Keratinocyte (primary cell): Measurements from ENCODE around the gene VOPP1. TPM values are rescaled to one million over a fixed set of nuclear protein-coding genes. Genes with fewer than 3 reads are reported as not detected.

Source experiments
- DNase-seq: peaks from one replicate; pipeline ENCODE4 v3.0.0-alpha.2; 2011; ENCODE audit warnings: low read depth, missing footprints, low spot score
- FAIRE-seq: peaks from 2 replicates; lab custom pipeline; 2011; peaks lifted over from hg19 to GRCh38; lab: Jason Lieb, UNC
- H2AFZ ChIP-seq: 2 replicates; pipeline ENCODE4 v1.6.0; 2012; ENCODE audit warnings: low read length, control low read depth, inconsistent platforms; ENCODE audit not compliant: control insufficient read depth
- H3K27ac ChIP-seq: 2 replicates; pipeline ENCODE4 v1.5.1; 2011; ENCODE audit warnings: low read length; ENCODE audit not compliant: control insufficient read depth, insufficient read depth
- H3K27me3 ChIP-seq: 3 replicates; pipeline ENCODE4 v1.6.0; 2011; ENCODE audit warnings: low read length; ENCODE audit not compliant: control insufficient read depth, insufficient read depth; ENCODE audit errors: extremely low read depth
- H3K36me3 ChIP-seq, 2 experiments: 2 replicates in 1 of 2; 3 replicates in 1 of 2; pipeline ENCODE4 v1.5.1; 2011; ENCODE audit warnings: low read length in 2 of 2, mild to moderate bottlenecking in 1 of 2; ENCODE audit not compliant: control insufficient read depth in 2 of 2, insufficient read depth in 2 of 2; ENCODE audit errors: extremely low read depth in 1 of 2
- H3K4me1 ChIP-seq: 3 replicates; pipeline ENCODE4 v1.5.1; 2011; ENCODE audit warnings: low read length; ENCODE audit not compliant: control insufficient read depth, insufficient read depth; ENCODE audit errors: extremely low read depth
- H3K4me2 ChIP-seq: 3 replicates; pipeline ENCODE4 v1.6.0; 2011; ENCODE audit warnings: low read depth, low read length; ENCODE audit not compliant: control insufficient read depth, insufficient read depth; ENCODE audit errors: extremely low read depth
- H3K4me3 ChIP-seq, 3 experiments: fragments of 200-600 bp in 1 of 3; sonication (generic) in 1 of 3; 2 replicates in 2 of 3; 3 replicates in 1 of 3; pipeline ENCODE4 v1.5.1; 2011 to 2016; ENCODE audit warnings: low read length in 3 of 3, mild to moderate bottlenecking in 3 of 3, control low read depth in 2 of 3, inconsistent platforms in 1 of 3, low read depth in 1 of 3, mixed read lengths in 1 of 3, mixed run types in 1 of 3, moderate library complexity in 1 of 3; ENCODE audit not compliant: control insufficient read depth in 2 of 3, insufficient read depth in 2 of 3; ENCODE audit errors: extremely low read depth in 1 of 3
- H3K79me2 ChIP-seq: 2 replicates; pipeline ENCODE4 v1.6.0; 2012; ENCODE audit warnings: low read length; ENCODE audit not compliant: control insufficient read depth, insufficient read depth
- H3K9ac ChIP-seq: 3 replicates; pipeline ENCODE4 v1.6.0; 2011; ENCODE audit warnings: low read length; ENCODE audit not compliant: control insufficient read depth, insufficient read depth; ENCODE audit errors: extremely low read depth
- H3K9me1 ChIP-seq: 3 replicates; pipeline ENCODE4 v1.6.0; 2011; ENCODE audit warnings: low read length; ENCODE audit not compliant: control insufficient read depth, insufficient read depth; ENCODE audit errors: extremely low read depth
- H3K9me3 ChIP-seq: 2 replicates; pipeline ENCODE4 v1.5.1; 2012; ENCODE audit warnings: low read depth, low read length; ENCODE audit not compliant: control insufficient read depth
- H4K20me1 ChIP-seq: 3 replicates; pipeline ENCODE4 v1.6.0; 2011; ENCODE audit warnings: low read length; ENCODE audit not compliant: control insufficient read depth, insufficient read depth; ENCODE audit errors: extremely low read depth
- CTCF ChIP-seq, 3 experiments: IDR thresholded peaks in 1 of 3; conservative IDR thresholded peaks in 1 of 3; optimal IDR thresholded peaks in 1 of 3; 2 replicates in 2 of 3; 3 replicates in 1 of 3; pipeline versions ENCODE3 to v1.5.1; 2011; ENCODE audit warnings: low read length in 3 of 3, mild to moderate bottlenecking in 3 of 3, moderate library complexity in 2 of 3, control low read depth in 1 of 3, inconsistent platforms in 1 of 3; ENCODE audit not compliant: insufficient read depth in 2 of 3; ENCODE audit errors: extremely low read depth in 1 of 3
- EZH2 ChIP-seq: IDR thresholded peaks from one replicate; pipeline ENCODE4 v1.6.1; 2012; ENCODE audit warnings: inconsistent platforms, mild to moderate bottlenecking, low read length, moderate library complexity
- dilution Hi-C: fragments of 300-500 bp; cut with MboI; formaldehyde crosslinking; loops from one replicate; pipeline ENCODE4 v1.7.0; 2020; ENCODE audit warnings: low sequenced_read_pairs; ENCODE audit not compliant: extremely low pct_ligation_motif_present
- polyA plus RNA-seq, 5 experiments: library from polyadenylated mRNA; depleted of rRNA in 3 of 5; stranded (reverse) in 3 of 5; stranded (forward) in 1 of 5; unstranded in 1 of 5; fragments of >200 nt; gene quantifications; 1 replicate in 1 of 5; 2 replicates in 3 of 5; 3 replicates in 1 of 5; pipeline versions ENCODE4 v1.2.1 to v1.2.3, GENCODE V29; 2011 to 2012; ENCODE audit warnings: missing spikeins in 2 of 5, low read depth in 1 of 5, low replicate concordance in 1 of 5

VOPP1 gene
- polyA plus RNA-seq, 1 donor (not counting 4 experiments of a cell fraction or from before 2014, with no cell fraction given), result 49.2 TPM

- Histone ChIP-seq H3K9me3 (no peaks in the 10 kb centered on the region), H3K4me2 (no peak overlapping the region), H4K20me1 (no peaks in the 10 kb centered on the region), H3K9ac (no peak overlapping the region), H3K27ac (no peak overlapping the region), H3K36me3 (peaks cover 21 to 24% of the 10 kb centered on the region in 2 experiments), H3K79me2 (no peaks in the 10 kb centered on the region), H3K27me3 (no peaks in the 10 kb centered on the region), H3K9me1 (no peaks in the 10 kb centered on the region), H3K4me1 (no peaks in the 10 kb centered on the region), H2AFZ (no peak overlapping the region), H3K4me3 (no peak overlapping the region)
- DNase-seq, result no peak
- no peak for TF ChIP-seq EZH2
- TF ChIP-seq CTCF (optimal IDR thresholded peaks at IDR 0.05 in 1 of 3, IDR thresholded peaks at IDR 0.05 in 1 of 3, conservative IDR thresholded peaks at IDR 0.05 in 1 of 3; ENCODE audit: extremely low read depth in 1 of 3, insufficient read depth in 2 of 3, low read length in 3 of 3), result no peak
- FAIRE-seq, result no peak
- dilution Hi-C loops, result no loop called here
Measured at GRCh38 chr7:55513868-55514267, 58.4 kb downstream of the VOPP1 start.

- H3K9me1 ChIP-seq, result no peaks in the 10 kb centered on the region
- H3K36me3 ChIP-seq, result peaks cover 12 to 14% of the 10 kb centered on the region in 2 experiments
- no peak for FAIRE-seq
- H3K4me3 ChIP-seq, result no peak overlapping the region
- no peaks in the 10 kb centered on the region for H3K4me1 ChIP-seq
- H4K20me1 ChIP-seq, result no peaks in the 10 kb centered on the region
- no peaks in the 10 kb centered on the region for H3K27me3 ChIP-seq
- dilution Hi-C loops, result no loop called here
- DNase-seq, result no peak
- no peak for TF ChIP-seq EZH2
- no peak for TF ChIP-seq CTCF (optimal IDR thresholded peaks at IDR 0.05 in 1 of 3, IDR thresholded peaks at IDR 0.05 in 1 of 3, conservative IDR thresholded peaks at IDR 0.05 in 1 of 3; ENCODE audit: extremely low read depth in 1 of 3, insufficient read depth in 2 of 3, low read length in 3 of 3)
- no peak overlapping the region for H3K4me2 ChIP-seq
- no peak overlapping the region for H3K27ac ChIP-seq
- H3K79me2 ChIP-seq, result no peaks in the 10 kb centered on the region
- H3K9me3 ChIP-seq, result no peaks in the 10 kb centered on the region
- H3K9ac ChIP-seq, result no peak overlapping the region
- no peak overlapping the region for H2AFZ ChIP-seq
Measured at GRCh38 chr7:55512635-55513191, 59.6 kb downstream of the VOPP1 start.
